Large intestine (tissue), 3 donors: Measurements from ENCODE around the gene CSHL1. TPM values are rescaled to one million over a fixed set of nuclear protein-coding genes. Genes with fewer than 3 reads are reported as not detected.

Experiments used
- DNase-seq, 2 donors: peaks; one replicate each; pipeline versions ENCODE4 v3.0.0 to v3.0.0-alpha.2; 2013
- H3K27ac ChIP-seq: one replicate; pipeline ENCODE4 v1.5.1; 2013; ENCODE audit warnings: low read length
- H3K27me3 ChIP-seq: 2 replicates; pipeline ENCODE4 v1.6.1; 2013; ENCODE audit warnings: low read length; ENCODE audit not compliant: control insufficient read depth, insufficient read depth
- H3K36me3 ChIP-seq: 2 replicates; pipeline ENCODE4 v1.6.1; 2013; ENCODE audit warnings: low read length; ENCODE audit not compliant: control insufficient read depth, insufficient read depth
- H3K4me1 ChIP-seq: one replicate; pipeline ENCODE4 v1.6.1; 2013; ENCODE audit warnings: low read length; ENCODE audit not compliant: control insufficient read depth, insufficient read depth
- H3K4me3 ChIP-seq: one replicate; pipeline ENCODE4 v1.5.1; 2013; ENCODE audit warnings: low read length
- H3K9me3 ChIP-seq: one replicate; pipeline ENCODE4 v1.6.1; 2013; ENCODE audit warnings: mild to moderate bottlenecking, low read depth, low read length, moderate library complexity; ENCODE audit not compliant: control insufficient read depth
- WGBS: methylation state at CpG from one replicate; pipeline ENCODE4 v1.1.5; 2013; ENCODE audit warnings: low lambda C conversion rate; ENCODE audit not compliant: insufficient coverage; 5-methylcytosine and 5-hydroxymethylcytosine counted together
- polyA plus RNA-seq: library from polyadenylated mRNA; unstranded; fragments of 120-200 nt; gene quantifications from one replicate; pipeline ENCODE4 v1.2.1, GENCODE V29; 2013

Gene CSHL1
- polyA plus RNA-seq, 1 donor: not detected

GRCh38 chr17:63948521-63948920, 37.5 kb upstream of the CSHL1 start:
- no peak for DNase-seq
- peaks cover 2% of the 10 kb centered on the region for H3K27me3 ChIP-seq
- H3K4me1 ChIP-seq: no peaks in the 10 kb centered on the region
- WGBS: no CpG with 5 or more reads among the region's 9 CpGs
- H3K9me3 ChIP-seq: no peaks in the 10 kb centered on the region
- H3K36me3 ChIP-seq: no peaks in the 10 kb centered on the region
- no peak overlapping the region for H3K27ac ChIP-seq
- H3K4me3 ChIP-seq: no peak overlapping the region

- Histone ChIP-seq H3K9me3 (no peaks in the 10 kb centered on the region), H3K4me1 (no peaks in the 10 kb centered on the region), H3K27me3 (peaks cover 2% of the 10 kb centered on the region), H3K27ac (no peak overlapping the region), H3K4me3 (no peak overlapping the region), H3K36me3 (no peaks in the 10 kb centered on the region)
- DNase-seq: no peak
- WGBS: no CpG with 5 or more reads among the region's 18 CpGs
Observed at GRCh38 chr17:63947711-63948330, 36.8 kb upstream of the CSHL1 start.

- Histone ChIP-seq H3K27ac (no peak overlapping the region), H3K27me3 (no peaks in the 10 kb centered on the region), H3K36me3 (no peaks in the 10 kb centered on the region), H3K4me1 (no peaks in the 10 kb centered on the region), H3K9me3 (peaks cover 3% of the 10 kb centered on the region), H3K4me3 (no peak overlapping the region)
- DNase-seq: no peak
- WGBS: no CpG with 5 or more reads among the region's 20 CpGs
Observed at GRCh38 chr17:63946440-63947363, 35.6 kb upstream of the CSHL1 start.

GRCh38 chr17:63945784-63946439, 34.9 kb upstream of the CSHL1 start:
- Histone ChIP-seq H3K36me3 (no peaks in the 10 kb centered on the region), H3K9me3 (peaks cover 5% of the 10 kb centered on the region), H3K4me1 (no peaks in the 10 kb centered on the region), H3K27me3 (no peaks in the 10 kb centered on the region), H3K27ac (no peak overlapping the region), H3K4me3 (no peak overlapping the region)
- DNase-seq: no peak
- no CpG with 5 or more reads among the region's 6 CpGs for WGBS

- no CpG with 5 or more reads among the region's 24 CpGs for WGBS
- H3K36me3 ChIP-seq: no peaks in the 10 kb centered on the region
Observed at GRCh38 chr17:63944736-63945499, 33.9 kb upstream of the CSHL1 start.

GRCh38 chr17:63943745-63944144, 32.7 kb upstream of the CSHL1 start:
- Histone ChIP-seq H3K27me3 (no peaks in the 10 kb centered on the region), H3K36me3 (no peaks in the 10 kb centered on the region), H3K9me3 (peaks cover 5% of the 10 kb centered on the region), H3K27ac (no peak overlapping the region), H3K4me1 (no peaks in the 10 kb centered on the region), H3K4me3 (no peak overlapping the region)
- no peak for DNase-seq
- no CpG with 5 or more reads among the region's 9 CpGs for WGBS

More at GRCh38 chr17:63944736-63945499, 33.9 kb upstream of the CSHL1 start:
- Histone ChIP-seq H3K27me3 (no peaks in the 10 kb centered on the region), H3K9me3 (peaks cover 5% of the 10 kb centered on the region), H3K4me1 (no peaks in the 10 kb centered on the region), H3K4me3 (no peak overlapping the region), H3K27ac (no peak overlapping the region)
- DNase-seq: no peak

GRCh38 chr17:63942309-63942985, 31.4 kb upstream of the CSHL1 start:
- H3K27ac ChIP-seq: no peak overlapping the region
- H3K27me3 ChIP-seq: no peaks in the 10 kb centered on the region
- no peaks in the 10 kb centered on the region for H3K36me3 ChIP-seq
- no peak for DNase-seq
- H3K4me3 ChIP-seq: no peak overlapping the region
- H3K4me1 ChIP-seq: no peaks in the 10 kb centered on the region
- H3K9me3 ChIP-seq: peaks cover 5% of the 10 kb centered on the region
- WGBS: no CpG with 5 or more reads among the region's 21 CpGs

GRCh38 chr17:63941751-63942150, 30.7 kb upstream of the CSHL1 start:
- Histone ChIP-seq H3K4me1 (no peaks in the 10 kb centered on the region), H3K4me3 (no peak overlapping the region), H3K27ac (no peak overlapping the region), H3K9me3 (peaks cover 5% of the 10 kb centered on the region), H3K27me3 (no peaks in the 10 kb centered on the region), H3K36me3 (no peaks in the 10 kb centered on the region)
- WGBS: no CpG with 5 or more reads among the region's 23 CpGs
- no peak for DNase-seq

- H3K27me3 ChIP-seq: no peaks in the 10 kb centered on the region
- no peak for DNase-seq
- H3K27ac ChIP-seq: no peak overlapping the region
- no peaks in the 10 kb centered on the region for H3K36me3 ChIP-seq
- 100% methylated on average over 1 of the region's 12 CpGs for WGBS
- no peaks in the 10 kb centered on the region for H3K4me1 ChIP-seq
- H3K4me3 ChIP-seq: no peak overlapping the region
- H3K9me3 ChIP-seq: peaks cover 5% of the 10 kb centered on the region
Observed at GRCh38 chr17:63941162-63941561, 30.1 kb upstream of the CSHL1 start.
